Endothelial cell (in vitro differentiated cells): ENCODE data around the gene CENATAC. TPM values are rescaled to one million over a fixed set of nuclear protein-coding genes. Genes with fewer than 3 reads are reported as not detected.

Experiments
- DNase-seq: peaks from one replicate; pipeline ENCODE4 v3.0.0; 2021; ENCODE audit warnings: low spot score
- H3K27ac Mint-ChIP-seq: one replicate; pipeline ENCODE4 v1.8.0; 2021; ENCODE audit warnings: mixed read lengths, inconsistent platforms; ENCODE audit not compliant: unreplicated experiment
- H3K27me3 Mint-ChIP-seq: one replicate; pipeline ENCODE4 v1.8.0; 2021; ENCODE audit warnings: mild to moderate bottlenecking, moderate library complexity, mixed read lengths, inconsistent platforms; ENCODE audit not compliant: unreplicated experiment
- H3K36me3 Mint-ChIP-seq: one replicate; pipeline ENCODE4 v1.8.0; 2021; ENCODE audit warnings: mild to moderate bottlenecking, low read depth, mixed read lengths, inconsistent platforms; ENCODE audit not compliant: unreplicated experiment
- H3K4me1 Mint-ChIP-seq: one replicate; pipeline ENCODE4 v1.8.0; 2021; ENCODE audit warnings: mild to moderate bottlenecking, mixed read lengths, inconsistent platforms; ENCODE audit not compliant: unreplicated experiment
- H3K4me3 Mint-ChIP-seq: one replicate; pipeline ENCODE4 v1.8.0; 2021; ENCODE audit warnings: mild to moderate bottlenecking, mixed read lengths, inconsistent platforms; ENCODE audit not compliant: unreplicated experiment
- H3K9me3 Mint-ChIP-seq: one replicate; pipeline ENCODE4 v1.8.0; 2021; ENCODE audit warnings: mixed read lengths, inconsistent platforms; ENCODE audit not compliant: unreplicated experiment
- total RNA-seq: library from RNA; stranded (reverse); fragmentation: NEBNext Ultra II Directional; extraction: Animal tissue kit (Norgen Biotek cat#: 25700); gene quantifications from one replicate; pipeline ENCODE4 v1.2.1, GENCODE V29; 2021; ENCODE audit not compliant: unreplicated experiment
- TF ChIP-seq, protein P1 (sequence below): fragments of 200-600 bp; sonication (generic); IDR thresholded peaks from one replicate; pipeline ENCODE4 v1.5.0; 2021; ENCODE audit warnings: antibody characterized with exemption; ENCODE audit not compliant: unreplicated experiment

Gene CENATAC
- total RNA-seq, 1 donor from 2014 or later: 34.7 TPM

DNA sequence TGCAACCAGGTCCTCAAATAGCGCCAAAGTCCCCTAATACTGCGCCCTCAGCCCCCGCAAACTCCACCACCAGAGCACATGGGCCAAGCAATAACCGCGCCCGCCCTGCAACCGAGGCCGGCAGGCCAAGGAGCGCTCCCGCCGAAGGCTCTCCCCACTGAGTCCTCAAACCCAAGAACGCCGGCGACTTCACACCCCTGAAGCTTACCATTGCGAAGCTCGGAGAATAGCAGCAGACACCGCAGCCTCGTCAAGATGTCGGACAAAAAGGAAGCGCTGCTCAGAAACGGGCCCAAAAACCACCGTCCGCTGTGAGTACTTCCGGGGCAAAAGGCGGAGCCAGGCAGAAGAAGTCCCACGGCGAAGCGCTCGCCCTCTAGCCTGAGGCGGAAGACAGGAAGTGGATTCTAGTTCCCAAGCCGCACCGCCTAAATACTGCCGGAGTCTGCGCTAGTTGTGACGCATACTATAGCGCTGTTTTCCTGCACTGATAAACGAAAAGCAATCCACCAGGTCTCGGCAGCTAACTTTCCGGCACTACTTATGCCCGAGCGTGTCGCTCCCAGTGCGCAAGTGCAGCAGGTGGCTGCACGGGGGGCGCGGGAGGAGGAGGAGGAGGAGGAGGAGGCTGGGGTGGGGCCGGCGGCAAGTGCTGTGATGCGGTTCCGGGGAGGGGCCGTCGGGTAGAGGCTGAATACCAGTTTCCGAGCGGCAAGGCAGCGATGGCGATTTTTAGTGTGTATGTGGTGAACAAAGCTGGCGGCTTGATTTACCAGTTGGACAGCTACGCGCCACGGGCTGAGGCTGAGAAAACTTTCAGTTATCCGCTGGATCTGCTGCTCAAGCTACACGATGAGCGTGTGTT is 20.4 kb downstream of the CENATAC start, which contains the start of the genes RPS25 and TRAPPC4:
Gene RPS25, minus strand, starts transcription at position 270 of the 865 bp plus-strand sequence. Its CDS starts 59 bp downstream, at position 211.
Gene TRAPPC4, plus strand, starts transcription at position 693 of the 865 bp plus-strand sequence. Its CDS starts 30 bp downstream, at position 723.
- peaks cover 4% of the 10 kb centered on the region for H3K27me3 Mint-ChIP-seq
- DNase-seq: peak; percentile 88
- H3K9me3 Mint-ChIP-seq: no peaks in the 10 kb centered on the region
- peak within 1 kb of the TSS; percentile 100 for H3K4me3 Mint-ChIP-seq
- TF ChIP-seq, protein P1, sequence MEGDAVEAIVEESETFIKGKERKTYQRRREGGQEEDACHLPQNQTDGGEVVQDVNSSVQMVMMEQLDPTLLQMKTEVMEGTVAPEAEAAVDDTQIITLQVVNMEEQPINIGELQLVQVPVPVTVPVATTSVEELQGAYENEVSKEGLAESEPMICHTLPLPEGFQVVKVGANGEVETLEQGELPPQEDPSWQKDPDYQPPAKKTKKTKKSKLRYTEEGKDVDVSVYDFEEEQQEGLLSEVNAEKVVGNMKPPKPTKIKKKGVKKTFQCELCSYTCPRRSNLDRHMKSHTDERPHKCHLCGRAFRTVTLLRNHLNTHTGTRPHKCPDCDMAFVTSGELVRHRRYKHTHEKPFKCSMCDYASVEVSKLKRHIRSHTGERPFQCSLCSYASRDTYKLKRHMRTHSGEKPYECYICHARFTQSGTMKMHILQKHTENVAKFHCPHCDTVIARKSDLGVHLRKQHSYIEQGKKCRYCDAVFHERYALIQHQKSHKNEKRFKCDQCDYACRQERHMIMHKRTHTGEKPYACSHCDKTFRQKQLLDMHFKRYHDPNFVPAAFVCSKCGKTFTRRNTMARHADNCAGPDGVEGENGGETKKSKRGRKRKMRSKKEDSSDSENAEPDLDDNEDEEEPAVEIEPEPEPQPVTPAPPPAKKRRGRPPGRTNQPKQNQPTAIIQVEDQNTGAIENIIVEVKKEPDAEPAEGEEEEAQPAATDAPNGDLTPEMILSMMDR: no peak
- H3K4me1 Mint-ChIP-seq: peaks cover 14% of the 10 kb centered on the region
- peaks cover 25% of the 10 kb centered on the region for H3K36me3 Mint-ChIP-seq
- peak within 1 kb of the TSS; percentile 86 for H3K27ac Mint-ChIP-seq

GRCh38 chr11:119019996-119020395 is 22.1 kb downstream of the CENATAC start:
- Mint-ChIP-seq H3K9me3 (no peaks in the 10 kb centered on the region), H3K4me3 (peak overlapping the region; percentile 100), H3K4me1 (peaks cover 31% of the 10 kb centered on the region), H3K27me3 (peaks cover 4% of the 10 kb centered on the region), H3K27ac (no peak overlapping the region), H3K36me3 (peaks cover 32% of the 10 kb centered on the region)
- TF ChIP-seq, protein P1: no peak
- no peak for DNase-seq

DNA sequence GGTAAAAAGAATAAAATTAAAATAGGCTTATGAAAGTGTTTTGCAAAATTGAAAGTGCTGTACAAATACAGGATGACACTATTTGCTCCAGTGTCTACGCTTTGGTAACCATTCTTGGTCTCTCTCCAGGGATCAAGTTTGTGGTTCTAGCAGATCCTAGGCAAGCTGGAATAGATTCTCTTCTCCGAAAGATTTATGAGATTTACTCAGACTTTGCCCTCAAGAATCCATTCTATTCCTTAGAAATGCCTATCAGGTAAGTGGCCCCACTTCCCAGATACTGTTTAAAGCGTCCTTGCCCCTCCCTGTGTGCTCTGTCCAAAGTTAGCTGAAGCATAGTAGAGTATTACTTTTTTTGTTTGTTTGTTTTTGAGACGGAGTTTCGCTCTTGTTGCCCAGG is 23.7 kb downstream of the CENATAC start:
- TF ChIP-seq, protein P1: no peak
- H3K4me3 Mint-ChIP-seq: no peak overlapping the region
- no peak for DNase-seq
- H3K27me3 Mint-ChIP-seq: peaks cover 4% of the 10 kb centered on the region
- H3K36me3 Mint-ChIP-seq: peaks cover 34% of the 10 kb centered on the region
- no peaks in the 10 kb centered on the region for H3K9me3 Mint-ChIP-seq
- H3K27ac Mint-ChIP-seq: no peak overlapping the region
- H3K4me1 Mint-ChIP-seq: peaks cover 37% of the 10 kb centered on the region

DNA sequence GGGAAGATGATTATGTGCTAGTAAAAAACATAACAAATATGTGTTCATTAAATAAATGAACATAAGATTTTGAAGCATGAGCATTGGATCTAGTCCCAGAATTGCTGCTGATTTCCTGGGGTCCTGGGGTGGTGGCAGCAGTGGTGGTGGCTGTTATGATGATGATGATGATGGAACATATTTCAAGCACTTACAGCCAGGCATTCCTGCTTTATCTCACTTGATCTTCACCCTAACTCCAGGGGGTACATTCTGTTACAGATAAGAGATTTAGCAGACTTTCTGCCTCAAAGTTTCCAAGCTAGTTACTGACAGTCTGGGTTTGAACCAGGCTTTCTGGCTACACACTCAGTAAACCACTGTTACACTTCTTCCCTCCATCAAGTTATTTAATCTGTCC is 25.8 kb downstream of the CENATAC start:
- peak overlapping the region; percentile 6 for H3K4me3 Mint-ChIP-seq
- TF ChIP-seq, protein P1: no peak
- H3K36me3 Mint-ChIP-seq: peaks cover 29% of the 10 kb centered on the region

More for the DNA sequence above, 25.8 kb downstream of the CENATAC start:
- Mint-ChIP-seq H3K27me3 (peaks cover 1% of the 10 kb centered on the region), H3K4me1 (peaks cover 28% of the 10 kb centered on the region), H3K27ac (no peak overlapping the region), H3K9me3 (no peaks in the 10 kb centered on the region)
- DNase-seq: no peak
